ENCODE data around the gene MAST4. TPM values are rescaled to one million over a fixed set of nuclear protein-coding genes. Genes with fewer than 3 reads are reported as not detected.

The MAST4 gene
- total RNA-seq, 2 donors from 2014 or later = 30.5 to 47.8 TPM

DNA sequence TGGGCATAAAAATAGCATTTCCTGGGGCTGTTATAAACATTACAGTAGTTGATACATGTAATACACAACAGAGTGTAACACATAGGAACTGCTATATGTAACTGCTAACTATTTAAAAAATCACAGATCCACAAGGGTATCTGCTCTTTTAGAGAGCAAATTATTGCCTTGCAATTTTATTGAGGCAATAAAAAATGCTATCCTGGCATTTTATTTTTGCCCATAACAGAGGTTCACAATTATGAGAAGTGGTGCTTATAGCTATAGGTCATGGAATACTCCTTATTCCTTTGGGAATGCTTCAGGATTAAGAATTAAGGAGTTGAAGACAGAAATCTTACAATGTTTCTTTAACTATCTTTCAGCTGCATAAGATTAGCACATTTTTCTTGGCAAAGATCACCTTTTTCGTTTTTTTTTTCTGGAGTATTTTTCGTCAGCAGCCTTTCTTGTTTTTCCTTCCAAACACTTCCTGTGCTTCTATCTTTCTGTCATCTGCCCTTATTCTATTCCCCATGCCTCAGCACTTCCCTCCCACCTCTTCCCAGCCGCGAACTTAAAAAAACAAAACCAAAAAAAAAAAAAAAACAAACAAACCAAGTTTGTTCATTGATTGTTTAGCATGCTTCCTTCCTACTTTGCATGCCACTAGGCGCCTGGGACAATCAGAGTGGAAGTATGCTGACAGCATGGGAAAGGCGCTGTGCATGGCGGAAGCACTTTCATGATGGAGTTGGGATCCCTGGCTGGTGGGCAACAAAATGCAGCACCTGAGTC is 264.2 kb downstream of the MAST4 start:
- no peak for ATAC-seq (ENCODE audit: insufficient number of reproducible peaks, low FRiP score, low read depth)
- H3K36me3 ChIP-seq = no peaks in the 10 kb centered on the region

DNA sequence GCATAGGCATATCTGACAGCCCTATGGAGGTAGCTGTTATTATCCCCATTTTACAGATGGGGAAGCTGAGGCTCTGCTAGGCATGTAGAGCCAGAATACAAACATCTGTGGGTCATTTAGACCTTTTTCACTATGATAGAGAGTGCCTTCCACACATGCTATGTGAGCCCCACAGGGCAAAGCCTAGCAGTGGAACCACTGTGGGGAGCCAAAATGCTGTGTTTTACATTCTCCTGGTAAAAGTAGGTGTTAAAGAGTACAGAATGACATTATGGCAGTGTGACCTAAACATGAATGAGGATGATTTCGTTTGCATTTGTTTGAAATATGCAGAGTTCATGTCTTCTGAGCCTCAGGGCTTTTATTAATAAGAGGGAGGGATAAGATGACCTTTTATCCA is 265.2 kb downstream of the MAST4 start:
- no peaks in the 10 kb centered on the region for H3K4me1 ChIP-seq (ENCODE audit: control insufficient read depth in 1 of 2, low read depth in 2 of 2)
- H3K9me3 ChIP-seq = no peaks in the 10 kb centered on the region
- TF ChIP-seq, protein P1, sequence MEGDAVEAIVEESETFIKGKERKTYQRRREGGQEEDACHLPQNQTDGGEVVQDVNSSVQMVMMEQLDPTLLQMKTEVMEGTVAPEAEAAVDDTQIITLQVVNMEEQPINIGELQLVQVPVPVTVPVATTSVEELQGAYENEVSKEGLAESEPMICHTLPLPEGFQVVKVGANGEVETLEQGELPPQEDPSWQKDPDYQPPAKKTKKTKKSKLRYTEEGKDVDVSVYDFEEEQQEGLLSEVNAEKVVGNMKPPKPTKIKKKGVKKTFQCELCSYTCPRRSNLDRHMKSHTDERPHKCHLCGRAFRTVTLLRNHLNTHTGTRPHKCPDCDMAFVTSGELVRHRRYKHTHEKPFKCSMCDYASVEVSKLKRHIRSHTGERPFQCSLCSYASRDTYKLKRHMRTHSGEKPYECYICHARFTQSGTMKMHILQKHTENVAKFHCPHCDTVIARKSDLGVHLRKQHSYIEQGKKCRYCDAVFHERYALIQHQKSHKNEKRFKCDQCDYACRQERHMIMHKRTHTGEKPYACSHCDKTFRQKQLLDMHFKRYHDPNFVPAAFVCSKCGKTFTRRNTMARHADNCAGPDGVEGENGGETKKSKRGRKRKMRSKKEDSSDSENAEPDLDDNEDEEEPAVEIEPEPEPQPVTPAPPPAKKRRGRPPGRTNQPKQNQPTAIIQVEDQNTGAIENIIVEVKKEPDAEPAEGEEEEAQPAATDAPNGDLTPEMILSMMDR (IDR thresholded peaks at IDR 0.05) = no peak
- ATAC-seq (ENCODE audit: insufficient number of reproducible peaks, low FRiP score, low read depth) = no peak
- no peak overlapping the region for H3K4me3 ChIP-seq
- H3K27me3 ChIP-seq (replicated peaks; ENCODE audit: insufficient read depth) = no peaks in the 10 kb centered on the region
- no peaks in the 10 kb centered on the region for H3K36me3 ChIP-seq
- no peak overlapping the region for H3K27ac ChIP-seq
- DNase-seq (ENCODE audit: low spot score) = no peak

More for the DNA sequence above, 264.2 kb downstream of the MAST4 start:
- Histone ChIP-seq H3K27me3 (replicated peaks; ENCODE audit: insufficient read depth) (no peaks in the 10 kb centered on the region), H3K4me1 (ENCODE audit: control insufficient read depth in 1 of 2, low read depth in 2 of 2) (no peaks in the 10 kb centered on the region), H3K4me3 (no peak overlapping the region), H3K27ac (no peak overlapping the region), H3K9me3 (no peaks in the 10 kb centered on the region)
- no peak for DNase-seq (ENCODE audit: low spot score)
- TF ChIP-seq, protein P1 (IDR thresholded peaks at IDR 0.05) = no peak

DNA sequence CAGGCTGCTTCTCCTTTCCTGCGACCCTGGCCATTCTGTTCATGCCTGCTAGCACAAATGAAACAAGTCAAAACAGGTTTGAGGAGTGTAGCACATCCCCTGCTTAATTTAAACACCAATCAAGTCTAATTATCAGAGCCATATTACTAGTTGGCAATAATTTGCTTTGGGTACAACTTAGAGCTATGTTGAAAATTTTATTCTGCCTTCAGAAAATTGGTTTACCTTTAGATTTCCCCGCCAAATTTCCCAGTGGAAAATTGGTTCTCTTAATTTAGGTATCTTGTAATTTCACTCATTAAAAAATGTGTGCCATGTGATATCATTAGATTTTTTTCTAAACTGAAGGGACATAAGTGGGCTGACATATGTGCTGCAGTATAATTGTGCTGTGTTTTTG is 265.8 kb downstream of the MAST4 start:
- Histone ChIP-seq H3K36me3 (no peaks in the 10 kb centered on the region), H3K27ac (no peak overlapping the region), H3K4me3 (no peak overlapping the region), H3K4me1 (ENCODE audit: control insufficient read depth in 1 of 2, low read depth in 2 of 2) (no peaks in the 10 kb centered on the region), H3K27me3 (replicated peaks; ENCODE audit: insufficient read depth) (no peaks in the 10 kb centered on the region), H3K9me3 (no peaks in the 10 kb centered on the region)
- TF ChIP-seq, protein P1 (IDR thresholded peaks at IDR 0.05) = no peak
- ATAC-seq (ENCODE audit: insufficient number of reproducible peaks, low FRiP score, low read depth) = no peak
- DNase-seq (ENCODE audit: low spot score) = no peak

DNA sequence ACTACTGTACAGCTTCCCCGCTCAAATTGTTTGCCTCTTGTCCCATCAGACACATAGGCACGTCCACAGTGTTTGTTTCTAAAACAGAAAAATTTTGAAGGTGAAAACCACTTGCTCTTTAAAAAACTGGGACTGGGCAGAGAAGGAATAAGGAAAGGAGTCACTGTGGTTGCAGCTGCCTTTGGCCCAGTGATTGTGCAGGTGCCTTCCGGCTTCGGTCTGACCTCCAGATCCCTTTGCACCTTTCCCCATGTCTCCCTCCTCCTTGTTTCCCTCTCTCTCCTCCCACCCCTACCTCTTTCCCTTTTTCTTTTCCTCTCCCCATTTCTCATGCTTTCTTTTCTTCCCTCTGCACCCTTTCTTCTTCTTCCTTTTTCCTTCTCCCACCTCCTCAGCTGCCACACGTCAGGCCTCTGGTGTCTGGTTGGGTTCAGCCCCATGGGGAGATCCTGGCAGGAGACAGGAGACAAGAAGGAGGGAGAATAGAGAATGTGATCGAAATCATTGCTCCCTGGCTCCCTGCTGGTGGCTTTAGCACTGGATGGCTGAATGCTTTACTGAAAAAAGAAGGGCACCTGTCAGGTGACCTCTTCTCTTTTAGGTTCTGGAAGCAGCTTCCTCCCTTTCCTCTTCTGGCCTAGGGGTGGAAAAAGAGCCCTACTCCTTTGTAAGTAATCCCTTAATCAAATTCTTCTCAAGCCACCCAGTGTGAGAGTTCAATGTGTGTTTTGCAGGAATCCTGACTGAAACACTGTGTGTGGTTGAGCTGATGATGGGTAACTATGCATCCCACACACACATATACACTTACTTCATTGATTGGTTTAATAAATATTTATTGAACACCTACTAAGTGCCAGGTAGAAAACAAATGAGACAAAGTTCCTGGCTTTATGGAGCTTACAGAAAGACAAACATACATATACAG is 267.3 kb downstream of the MAST4 start:
- Histone ChIP-seq H3K9me3 (no peaks in the 10 kb centered on the region), H3K27ac (no peak overlapping the region), H3K4me1 (ENCODE audit: control insufficient read depth in 1 of 2, low read depth in 2 of 2) (no peaks in the 10 kb centered on the region), H3K4me3 (no peak overlapping the region), H3K27me3 (replicated peaks; ENCODE audit: insufficient read depth) (no peaks in the 10 kb centered on the region), H3K36me3 (no peaks in the 10 kb centered on the region)
- ATAC-seq (ENCODE audit: insufficient number of reproducible peaks, low FRiP score, low read depth) = no peak
- DNase-seq (ENCODE audit: low spot score) = no peak
- TF ChIP-seq, protein P1 (IDR thresholded peaks at IDR 0.05) = no peak

DNA sequence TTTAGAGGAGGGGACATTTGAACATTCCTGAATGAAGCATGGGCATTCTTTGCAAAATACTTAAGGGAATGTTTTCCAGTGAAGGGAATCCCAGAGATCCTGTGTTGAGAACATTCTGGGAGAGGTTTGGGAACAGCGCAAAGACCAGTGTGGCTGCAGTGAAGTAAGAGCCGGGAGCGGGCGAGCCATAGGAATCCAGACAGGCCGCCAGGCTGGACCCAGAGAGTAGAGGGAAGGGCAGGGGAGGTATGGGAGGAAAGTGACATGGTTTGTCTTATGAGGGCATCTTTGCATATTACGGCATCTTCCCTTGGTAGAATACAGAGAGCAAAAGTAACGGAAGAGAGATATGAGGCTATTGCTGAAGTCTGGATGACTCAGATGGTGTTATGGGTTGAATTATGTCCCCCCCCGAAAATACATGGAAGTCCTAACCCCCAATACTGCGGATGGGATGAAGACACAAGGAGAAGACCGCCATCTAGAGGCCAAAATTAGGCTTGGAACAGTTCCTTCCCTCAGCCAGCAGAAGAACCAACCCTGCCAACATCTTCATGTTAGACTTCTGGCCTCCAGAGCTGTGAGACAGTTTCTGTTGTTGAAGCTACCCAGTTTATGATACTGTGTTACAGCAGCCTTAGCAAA is 268.2 kb downstream of the MAST4 start:
- no peaks in the 10 kb centered on the region for H3K27me3 ChIP-seq (replicated peaks; ENCODE audit: insufficient read depth)
- H3K27ac ChIP-seq = no peak overlapping the region
- no peaks in the 10 kb centered on the region for H3K36me3 ChIP-seq
- H3K9me3 ChIP-seq = no peaks in the 10 kb centered on the region
- no peaks in the 10 kb centered on the region for H3K4me1 ChIP-seq (ENCODE audit: control insufficient read depth in 1 of 2, low read depth in 2 of 2)
- TF ChIP-seq, protein P1 (IDR thresholded peaks at IDR 0.05) = peak; percentile 22
- H3K4me3 ChIP-seq = no peak overlapping the region
- ATAC-seq (ENCODE audit: insufficient number of reproducible peaks, low FRiP score, low read depth) (no peak), DNase-seq (ENCODE audit: low spot score) (no peak)

All from thoracic aorta (tissue), 2 donors.